Smooth muscle cell (in vitro differentiated cells): ENCODE results near the gene FAM228B. TPM values are rescaled to one million over a fixed set of nuclear protein-coding genes. Genes with fewer than 3 reads are reported as not detected.

Source experiments
- DNase-seq: peaks from one replicate; lab custom pipeline; 2025; ENCODE audit not compliant: unreplicated experiment; lab: John Stamatoyannopoulos, UW
- H2AFZ ChIP-seq: fragments of 200-600 bp; sonication (generic); 2 replicates; pipeline ENCODE4 v1.6.0; 2016; ENCODE audit warnings: antibody characterized with exemption, low read depth, mild to moderate bottlenecking
- H3F3A ChIP-seq: fragments of 200-600 bp; sonication (generic); 2 replicates; pipeline ENCODE4 v1.6.0; 2017; ENCODE audit warnings: antibody characterized with exemption, low read depth
- H3K27ac ChIP-seq: fragments of 200-600 bp; sonication (generic); 2 replicates; pipeline ENCODE4 v1.5.1; 2016; ENCODE audit warnings: low read depth, mild to moderate bottlenecking
- H3K27me3 ChIP-seq: fragments of 200-600 bp; sonication (generic); 2 replicates; pipeline ENCODE4 v1.6.1; 2016; ENCODE audit warnings: low read depth, mild to moderate bottlenecking
- H3K36me3 ChIP-seq: fragments of 200-600 bp; sonication (generic); 2 replicates; pipeline ENCODE4 v1.5.1; 2016; ENCODE audit warnings: low read depth
- H3K4me1 ChIP-seq: fragments of 200-600 bp; sonication (generic); 2 replicates; pipeline ENCODE4 v1.5.1; 2016; ENCODE audit warnings: low read depth
- H3K4me2 ChIP-seq: fragments of 200-600 bp; sonication (generic); 2 replicates; pipeline ENCODE4 v1.6.0; 2016; ENCODE audit warnings: mild to moderate bottlenecking
- H3K4me3 ChIP-seq: fragments of 200-600 bp; sonication (generic); 2 replicates; pipeline ENCODE4 v1.5.1; 2016; ENCODE audit warnings: mild to moderate bottlenecking
- H3K79me2 ChIP-seq: fragments of 200-600 bp; sonication (generic); 2 replicates; pipeline ENCODE4 v1.6.0; 2016; ENCODE audit warnings: low read depth, mild to moderate bottlenecking
- H3K9ac ChIP-seq: fragments of 200-600 bp; sonication (generic); 2 replicates; pipeline ENCODE4 v1.6.0; 2016; ENCODE audit warnings: low read depth
- H3K9me3 ChIP-seq: fragments of 200-600 bp; sonication (generic); replicated peaks from 2 replicates; pipeline ENCODE4 v1.5.1; 2016; ENCODE audit warnings: low read depth
- H4K20me1 ChIP-seq: fragments of 200-600 bp; sonication (generic); 2 replicates; pipeline ENCODE4 v1.6.0; 2016; ENCODE audit warnings: low read depth
- WGBS: methylation state at CpG from one replicate; pipeline ENCODE4 v1.1.7; 2016; ENCODE audit warnings: low lambda C conversion rate; 5-methylcytosine and 5-hydroxymethylcytosine counted together
- polyA plus RNA-seq: library from polyadenylated mRNA; unstranded; fragments of >200 nt; fragmentation: Nextera tagmentation; extraction: Ambion mirVana; gene quantifications from 2 replicates; pipeline ENCODE4 v1.2.1, GENCODE V29; 2016
- total RNA-seq: library from RNA; depleted of rRNA; stranded (reverse); fragments of >200 nt; gene quantifications from 2 replicates; pipeline ENCODE4 v1.2.3, GENCODE V29; 2014
- TF ChIP-seq, protein P1 (sequence below): fragments of 200-600 bp; sonication (generic); IDR thresholded peaks from 2 replicates; pipeline ENCODE4 v1.5.1; 2017; ENCODE audit warnings: borderline replicate concordance, mild to moderate bottlenecking, antibody characterized with exemption; ENCODE audit not compliant: insufficient read depth, poor library complexity, severe bottlenecking

The FAM228B gene
- total and polyA plus RNA-seq, 2 experiments from 2014 or later, result 7.0 to 18.1 TPM

DNA sequence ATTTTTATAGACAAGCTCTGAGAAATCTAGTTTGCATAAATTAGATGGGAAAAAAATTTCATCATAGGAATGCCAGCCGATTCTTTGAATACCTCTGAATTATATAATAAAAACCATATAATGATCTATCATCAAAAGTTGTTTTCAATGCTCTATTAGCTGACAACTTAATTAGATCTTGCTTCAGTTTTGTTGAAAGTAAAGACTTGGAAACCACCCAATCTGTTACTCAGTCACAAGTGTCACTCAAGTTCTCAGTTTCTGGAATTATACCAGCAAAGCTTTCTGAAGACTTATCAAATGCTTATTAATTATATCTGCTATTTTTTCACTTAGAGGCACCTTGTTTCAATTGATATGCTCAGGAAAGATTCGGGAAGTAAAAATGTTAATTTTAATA lies 21.3 kb upstream of the FAM228B start:
- WGBS, result 85% methylated on average over 2 of the region's 2 CpGs

DNA sequence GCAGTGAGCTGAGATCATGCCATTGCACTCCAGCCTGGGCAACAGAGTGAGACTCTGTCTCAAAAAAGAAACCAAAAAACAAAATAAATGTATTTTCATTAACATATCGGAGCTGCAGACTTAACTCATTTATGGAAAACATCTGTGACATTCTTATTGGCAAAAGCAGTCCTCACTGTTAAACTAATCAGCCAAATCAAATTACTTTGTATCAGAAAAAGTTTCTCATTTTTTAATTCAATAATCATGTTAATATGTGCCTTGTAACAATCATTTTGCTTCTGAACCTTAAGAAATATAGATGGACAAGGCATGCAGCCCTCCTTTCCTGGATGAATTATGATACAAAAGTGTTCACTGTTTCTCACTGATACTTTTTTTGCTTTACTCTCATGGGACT lies 20.6 kb upstream of the FAM228B start:
- Histone ChIP-seq H3K27me3 (no peaks in the 10 kb centered on the region), H2AFZ (no peak overlapping the region), H3K79me2 (no peaks in the 10 kb centered on the region), H3K9me3 (no peaks in the 10 kb centered on the region), H3F3A (no peaks in the 10 kb centered on the region), H4K20me1 (no peaks in the 10 kb centered on the region), H3K4me1 (no peaks in the 10 kb centered on the region), H3K9ac (no peak overlapping the region), H3K27ac (no peak overlapping the region), H3K4me3 (no peak overlapping the region), H3K36me3 (no peaks in the 10 kb centered on the region), H3K4me2 (no peak overlapping the region)
- TF ChIP-seq, protein P1, sequence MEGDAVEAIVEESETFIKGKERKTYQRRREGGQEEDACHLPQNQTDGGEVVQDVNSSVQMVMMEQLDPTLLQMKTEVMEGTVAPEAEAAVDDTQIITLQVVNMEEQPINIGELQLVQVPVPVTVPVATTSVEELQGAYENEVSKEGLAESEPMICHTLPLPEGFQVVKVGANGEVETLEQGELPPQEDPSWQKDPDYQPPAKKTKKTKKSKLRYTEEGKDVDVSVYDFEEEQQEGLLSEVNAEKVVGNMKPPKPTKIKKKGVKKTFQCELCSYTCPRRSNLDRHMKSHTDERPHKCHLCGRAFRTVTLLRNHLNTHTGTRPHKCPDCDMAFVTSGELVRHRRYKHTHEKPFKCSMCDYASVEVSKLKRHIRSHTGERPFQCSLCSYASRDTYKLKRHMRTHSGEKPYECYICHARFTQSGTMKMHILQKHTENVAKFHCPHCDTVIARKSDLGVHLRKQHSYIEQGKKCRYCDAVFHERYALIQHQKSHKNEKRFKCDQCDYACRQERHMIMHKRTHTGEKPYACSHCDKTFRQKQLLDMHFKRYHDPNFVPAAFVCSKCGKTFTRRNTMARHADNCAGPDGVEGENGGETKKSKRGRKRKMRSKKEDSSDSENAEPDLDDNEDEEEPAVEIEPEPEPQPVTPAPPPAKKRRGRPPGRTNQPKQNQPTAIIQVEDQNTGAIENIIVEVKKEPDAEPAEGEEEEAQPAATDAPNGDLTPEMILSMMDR, result no peak
- 100% methylated on average over 1 of the region's 1 CpG for WGBS
- DNase-seq, result no peak

More for the DNA sequence above, 21.3 kb upstream of the FAM228B start:
- H3K79me2 ChIP-seq, result no peaks in the 10 kb centered on the region
- no peaks in the 10 kb centered on the region for H4K20me1 ChIP-seq
- TF ChIP-seq, protein P1, result no peak
- H3K27me3 ChIP-seq, result no peaks in the 10 kb centered on the region
- no peak overlapping the region for H2AFZ ChIP-seq
- no peaks in the 10 kb centered on the region for H3K36me3 ChIP-seq
- H3K27ac ChIP-seq, result no peak overlapping the region
- H3K9ac ChIP-seq, result no peak overlapping the region
- no peaks in the 10 kb centered on the region for H3K9me3 ChIP-seq
- H3F3A ChIP-seq, result no peaks in the 10 kb centered on the region
- no peak for DNase-seq
- no peak overlapping the region for H3K4me3 ChIP-seq
- no peaks in the 10 kb centered on the region for H3K4me1 ChIP-seq
- no peak overlapping the region for H3K4me2 ChIP-seq

GRCh38 chr2:24104110-24104650 lies 19.1 kb upstream of the FAM228B start:
- Histone ChIP-seq H3K79me2 (no peaks in the 10 kb centered on the region), H3K4me2 (no peak overlapping the region), H3K27me3 (no peaks in the 10 kb centered on the region), H3K36me3 (no peaks in the 10 kb centered on the region), H3K4me1 (no peaks in the 10 kb centered on the region), H3K27ac (no peak overlapping the region), H3K9me3 (no peaks in the 10 kb centered on the region), H3K4me3 (no peak overlapping the region), H2AFZ (no peak overlapping the region), H3F3A (no peaks in the 10 kb centered on the region), H3K9ac (no peak overlapping the region), H4K20me1 (no peaks in the 10 kb centered on the region)
- DNase-seq, result no peak
- WGBS, result 97% methylated on average over 8 of the region's 8 CpGs
- TF ChIP-seq, protein P1, result no peak

DNA sequence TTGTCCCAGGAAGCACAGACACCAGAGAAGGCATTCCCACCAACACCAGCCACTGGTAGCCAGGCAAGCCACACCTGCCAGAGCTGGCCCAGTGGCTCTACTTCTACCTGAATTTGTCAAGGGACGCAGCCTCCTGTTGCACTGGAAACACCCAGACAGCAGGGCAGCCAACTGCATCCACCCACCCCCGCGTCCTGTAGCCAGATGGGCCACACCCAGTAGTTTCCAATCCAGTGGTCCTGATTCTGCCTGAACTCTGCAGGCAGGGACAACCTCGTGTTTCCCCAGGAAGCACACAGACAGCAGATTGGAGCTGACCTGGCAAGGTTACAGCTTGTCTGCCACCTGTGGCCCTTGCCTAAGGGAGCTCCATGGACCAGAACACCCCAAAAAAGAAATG lies 18.4 kb upstream of the FAM228B start:
- H3K27me3 ChIP-seq, result no peaks in the 10 kb centered on the region
- WGBS, result 87% methylated on average over 4 of the region's 4 CpGs
- H3K9me3 ChIP-seq, result no peaks in the 10 kb centered on the region
- H3K79me2 ChIP-seq, result no peaks in the 10 kb centered on the region
- H3K4me3 ChIP-seq, result no peak overlapping the region
- H3K27ac ChIP-seq, result no peak overlapping the region
- no peak for DNase-seq
- H4K20me1 ChIP-seq, result no peaks in the 10 kb centered on the region
- no peak overlapping the region for H2AFZ ChIP-seq
- no peak overlapping the region for H3K9ac ChIP-seq
- H3K36me3 ChIP-seq, result no peaks in the 10 kb centered on the region
- TF ChIP-seq, protein P1, result no peak
- no peak overlapping the region for H3K4me2 ChIP-seq
- H3K4me1 ChIP-seq, result no peaks in the 10 kb centered on the region
- H3F3A ChIP-seq, result peaks cover 2% of the 10 kb centered on the region
